Activated CD8-positive, alpha-beta T cell treated with anti-CD3 and anti-CD28 coated beads, Interleukin-2, amount 10 ng/mL, durations not matched to agents 7 days and 5 days (primary cell): Measurements from ENCODE around the gene AGAP1. TPM values are rescaled to one million over a fixed set of nuclear protein-coding genes. Genes with fewer than 3 reads are reported as not detected.

Experiments used
- ATAC-seq: fragments of 150-1000 bp; cut with Tn5 transposase; one replicate; pipeline ENCODE4 v1.10.0; 2021; ENCODE audit warnings: moderate library complexity
- CTCF ChIA-PET: fragments of 350-600 bp; sonication (Branson Sonifier 250); formaldehyde crosslinking; loops from one replicate; lab custom pipeline; 2021; ENCODE audit warnings: antibody characterized with exemption; lab: Charles Lee
- POLR2A ChIA-PET: fragments of 350-600 bp; sonication (Branson Sonifier 250); formaldehyde crosslinking; loops from one replicate; lab custom pipeline; 2021; ENCODE audit warnings: antibody characterized with exemption; lab: Charles Lee
- DNase-seq: peaks from one replicate; pipeline ENCODE4 v3.0.0-alpha.2; 2020
- H3K27ac Mint-ChIP-seq: one replicate; pipeline ENCODE4 v1.8.0; 2021; ENCODE audit warnings: mild to moderate bottlenecking, mixed read lengths
- H3K27me3 Mint-ChIP-seq: one replicate; pipeline ENCODE4 v1.8.0; 2021; ENCODE audit warnings: low read depth, mixed read lengths
- H3K36me3 Mint-ChIP-seq: one replicate; pipeline ENCODE4 v1.8.0; 2021; ENCODE audit warnings: low read depth, mixed read lengths
- H3K4me1 Mint-ChIP-seq: one replicate; pipeline ENCODE4 v1.8.0; 2021; ENCODE audit warnings: low read depth, mixed read lengths
- H3K4me3 Mint-ChIP-seq: one replicate; pipeline ENCODE4 v1.8.0; 2021; ENCODE audit warnings: mild to moderate bottlenecking, mixed read lengths
- H3K9me3 Mint-ChIP-seq: one replicate; pipeline ENCODE4 v1.8.0; 2022; ENCODE audit warnings: mixed read lengths; ENCODE audit not compliant: insufficient read depth
- total RNA-seq, 2 experiments: library from RNA; stranded (reverse); gene quantifications; one replicate each; pipeline ENCODE4 v1.2.3, GENCODE V29; 2021

Gene AGAP1
- total RNA-seq, 2 experiments from 2014 or later, result 0.82 to 1.3 TPM

DNA sequence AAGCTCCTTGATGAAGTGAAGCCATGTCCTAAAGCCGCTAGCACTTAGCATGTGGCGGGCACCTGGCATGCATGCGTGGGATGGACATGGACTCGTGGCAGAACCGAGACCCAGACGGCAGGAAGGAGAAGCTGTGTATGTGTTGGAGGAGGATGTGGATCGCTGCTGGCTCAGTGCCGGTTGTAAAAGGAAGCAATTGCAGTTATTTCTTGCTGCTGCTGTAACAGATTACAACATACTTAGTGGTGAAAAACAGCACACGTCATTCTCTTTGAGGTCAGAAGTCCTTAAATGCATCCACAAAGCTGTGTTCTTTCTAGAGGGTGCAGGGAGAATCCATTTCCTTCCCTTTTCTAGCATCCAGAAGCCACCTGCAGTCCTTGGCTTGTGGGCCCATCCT is 74.6 kb downstream of the AGAP1 start:
- ChIA-PET POLR2A (no interaction called here), CTCF (interaction anchor here (1.8 kb wide), 1 partner anchor 25 kb away, joined by 4 read pairs; no protein-coding TSS in a partner anchor)
- DNase-seq (no peak), ATAC-seq (no peak)
- no peaks in the 10 kb centered on the region for H3K36me3 Mint-ChIP-seq
- H3K4me1 Mint-ChIP-seq, result peaks cover 10% of the 10 kb centered on the region
- no peaks in the 10 kb centered on the region for H3K9me3 Mint-ChIP-seq
- H3K27ac Mint-ChIP-seq, result no peak overlapping the region
- H3K27me3 Mint-ChIP-seq, result peaks cover 2% of the 10 kb centered on the region
- no peak overlapping the region for H3K4me3 Mint-ChIP-seq

DNA sequence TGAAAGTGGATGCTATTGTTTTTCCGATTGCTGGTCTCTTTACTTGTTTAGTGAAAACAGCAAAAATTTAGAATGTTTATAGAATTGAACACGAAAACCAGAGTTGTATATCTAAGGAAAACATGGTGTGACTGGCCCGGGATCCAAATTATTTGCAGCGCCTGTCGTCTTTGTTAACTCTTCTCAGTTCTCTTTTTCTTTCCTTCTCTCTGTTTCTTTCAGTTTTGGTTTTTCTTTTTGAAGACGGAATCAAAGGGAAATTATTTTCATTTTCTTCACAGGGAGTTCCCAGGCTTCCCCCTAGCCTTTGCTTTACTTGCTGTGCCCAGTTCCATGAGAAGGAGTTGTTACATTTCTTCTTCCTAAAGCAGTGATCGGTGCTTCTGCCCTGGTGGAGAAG is 76.0 kb downstream of the AGAP1 start:
- Mint-ChIP-seq H3K4me1 (peaks cover 10% of the 10 kb centered on the region), H3K27me3 (no peaks in the 10 kb centered on the region), H3K27ac (no peak overlapping the region), H3K4me3 (no peak overlapping the region), H3K9me3 (no peaks in the 10 kb centered on the region), H3K36me3 (no peaks in the 10 kb centered on the region)
- no peak for DNase-seq
- ATAC-seq, result no peak
- ChIA-PET POLR2A (no interaction called here), CTCF (no interaction called here)

DNA sequence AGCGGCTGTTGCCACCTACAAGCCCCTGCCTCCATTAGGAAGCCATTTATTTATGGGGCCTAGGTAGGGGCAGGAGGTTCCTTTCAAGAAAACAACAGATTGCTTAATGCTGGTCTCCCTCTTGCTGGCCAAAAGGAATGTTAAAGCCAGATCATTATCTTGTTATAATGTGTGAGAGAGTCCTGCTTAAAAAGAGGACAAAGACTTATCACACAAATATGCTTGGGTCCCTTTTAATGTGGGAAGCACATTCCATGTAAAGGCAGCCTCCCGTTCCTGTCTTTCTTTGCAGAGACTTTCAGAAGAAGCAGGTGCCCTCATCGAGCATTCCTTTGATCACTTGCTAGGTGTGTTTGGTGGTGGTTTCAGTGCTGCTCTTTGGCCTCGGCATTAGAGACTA is 76.4 kb downstream of the AGAP1 start:
- no peak for ATAC-seq
- no peaks in the 10 kb centered on the region for H3K36me3 Mint-ChIP-seq
- CTCF ChIA-PET, result no interaction called here
- H3K4me3 Mint-ChIP-seq, result no peak overlapping the region
- no peak overlapping the region for H3K27ac Mint-ChIP-seq
- POLR2A ChIA-PET, result no interaction called here
- no peak for DNase-seq
- peaks cover 10% of the 10 kb centered on the region for H3K4me1 Mint-ChIP-seq
- H3K27me3 Mint-ChIP-seq, result no peaks in the 10 kb centered on the region
- H3K9me3 Mint-ChIP-seq, result no peaks in the 10 kb centered on the region

- CTCF ChIA-PET, result no interaction called here
- H3K36me3 Mint-ChIP-seq, result no peaks in the 10 kb centered on the region
- H3K27me3 Mint-ChIP-seq, result no peaks in the 10 kb centered on the region
- H3K4me3 Mint-ChIP-seq, result no peak overlapping the region
- POLR2A ChIA-PET, result no interaction called here
- H3K27ac Mint-ChIP-seq, result no peak overlapping the region
- no peaks in the 10 kb centered on the region for H3K9me3 Mint-ChIP-seq
- DNase-seq (no peak), ATAC-seq (no peak)
- H3K4me1 Mint-ChIP-seq, result peaks cover 10% of the 10 kb centered on the region
Observed at GRCh38 chr2:235570966-235571692, 77.3 kb downstream of the AGAP1 start.

DNA sequence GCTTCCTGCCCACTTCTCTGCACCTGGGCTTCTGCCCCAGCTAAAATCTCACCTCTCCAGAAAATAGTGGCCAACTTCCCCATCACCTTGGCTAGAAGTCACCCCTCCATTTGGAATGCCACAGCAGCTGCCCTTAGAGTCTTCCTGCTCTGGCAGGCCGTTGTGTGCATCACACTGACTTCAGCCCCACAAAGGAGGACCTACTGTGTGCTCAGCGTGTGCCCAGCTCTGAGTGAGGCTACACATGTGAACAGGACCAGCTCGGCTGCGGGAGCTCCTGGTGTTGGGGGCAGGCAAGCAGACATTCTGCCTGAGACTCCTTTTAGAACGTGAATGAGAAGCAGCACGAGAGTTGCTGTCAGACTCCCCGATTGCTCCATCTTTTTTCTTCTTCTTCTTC is 78.7 kb downstream of the AGAP1 start:
- Mint-ChIP-seq H3K4me3 (no peak overlapping the region), H3K27me3 (no peaks in the 10 kb centered on the region), H3K4me1 (no peaks in the 10 kb centered on the region), H3K27ac (no peak overlapping the region), H3K36me3 (no peaks in the 10 kb centered on the region), H3K9me3 (no peaks in the 10 kb centered on the region)
- POLR2A ChIA-PET, result no interaction called here
- CTCF ChIA-PET, result no interaction called here
- DNase-seq (no peak), ATAC-seq (no peak)

GRCh38 chr2:235573331-235574221 is 79.7 kb downstream of the AGAP1 start:
- Mint-ChIP-seq H3K4me1 (no peaks in the 10 kb centered on the region), H3K27ac (no peak overlapping the region), H3K4me3 (no peak overlapping the region), H3K9me3 (no peaks in the 10 kb centered on the region), H3K27me3 (no peaks in the 10 kb centered on the region), H3K36me3 (no peaks in the 10 kb centered on the region)
- DNase-seq (no peak), ATAC-seq (no peak)
- ChIA-PET CTCF (no interaction called here), POLR2A (interaction anchor here (0.6 kb wide), 1 partner anchor 1497 kb away, joined by 3 read pairs; no protein-coding TSS in a partner anchor)

DNA sequence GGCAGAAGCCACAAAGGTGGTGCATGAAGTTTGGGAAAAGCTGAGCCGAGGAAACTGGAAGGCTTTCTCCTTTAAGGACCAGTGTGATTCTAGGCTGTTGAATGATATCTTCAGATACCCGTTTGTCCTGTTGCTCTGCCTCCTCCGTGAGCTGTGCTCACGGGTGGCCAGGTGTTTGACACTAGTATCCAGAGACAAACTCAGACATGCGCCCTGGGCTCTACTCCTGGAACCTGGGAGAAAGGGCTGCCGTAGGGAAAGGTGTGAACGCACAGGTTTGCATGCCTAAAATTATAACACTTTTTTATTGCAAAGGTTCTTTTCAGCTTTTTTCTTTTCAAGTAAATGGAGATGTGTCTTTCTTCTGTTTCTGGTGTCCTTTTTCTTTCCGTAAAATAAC is 81.6 kb downstream of the AGAP1 start:
- Mint-ChIP-seq H3K36me3 (no peaks in the 10 kb centered on the region), H3K27me3 (no peaks in the 10 kb centered on the region), H3K9me3 (no peaks in the 10 kb centered on the region), H3K4me1 (no peaks in the 10 kb centered on the region), H3K4me3 (no peak overlapping the region), H3K27ac (no peak overlapping the region)
- no peak for ATAC-seq
- ChIA-PET CTCF (no interaction called here), POLR2A (no interaction called here)
- DNase-seq, result no peak

GRCh38 chr2:235575904-235576303 is 82.1 kb downstream of the AGAP1 start:
- H3K4me3 Mint-ChIP-seq, result no peak overlapping the region
- ATAC-seq (no peak), DNase-seq (no peak)
- no peaks in the 10 kb centered on the region for H3K27me3 Mint-ChIP-seq
- no peaks in the 10 kb centered on the region for H3K4me1 Mint-ChIP-seq
- POLR2A ChIA-PET, result no interaction called here
- no peak overlapping the region for H3K27ac Mint-ChIP-seq
- CTCF ChIA-PET, result no interaction called here
- no peaks in the 10 kb centered on the region for H3K36me3 Mint-ChIP-seq
- H3K9me3 Mint-ChIP-seq, result no peaks in the 10 kb centered on the region

- DNase-seq (no peak), ATAC-seq (no peak)
- H3K36me3 Mint-ChIP-seq, result no peaks in the 10 kb centered on the region
- H3K4me3 Mint-ChIP-seq, result no peak overlapping the region
- H3K27me3 Mint-ChIP-seq, result no peaks in the 10 kb centered on the region
- no peak overlapping the region for H3K27ac Mint-ChIP-seq
- no peaks in the 10 kb centered on the region for H3K9me3 Mint-ChIP-seq
- ChIA-PET CTCF (no interaction called here), POLR2A (no interaction called here)
- H3K4me1 Mint-ChIP-seq, result no peaks in the 10 kb centered on the region
Observed at GRCh38 chr2:235576337-235576910, 82.6 kb downstream of the AGAP1 start.

GRCh38 chr2:235577404-235578330 is 83.8 kb downstream of the AGAP1 start:
- ATAC-seq, result no peak
- DNase-seq, result no peak
- ChIA-PET CTCF (no interaction called here), POLR2A (no interaction called here)
- Mint-ChIP-seq H3K9me3 (no peaks in the 10 kb centered on the region), H3K27ac (no peak overlapping the region), H3K36me3 (no peaks in the 10 kb centered on the region), H3K4me1 (no peaks in the 10 kb centered on the region), H3K4me3 (no peak overlapping the region), H3K27me3 (no peaks in the 10 kb centered on the region)

- DNase-seq (no peak), ATAC-seq (no peak)
- H3K36me3 Mint-ChIP-seq, result no peaks in the 10 kb centered on the region
- no peaks in the 10 kb centered on the region for H3K4me1 Mint-ChIP-seq
- no peaks in the 10 kb centered on the region for H3K27me3 Mint-ChIP-seq
- H3K4me3 Mint-ChIP-seq, result no peak overlapping the region
- no peak overlapping the region for H3K27ac Mint-ChIP-seq
- POLR2A ChIA-PET, result no interaction called here
- CTCF ChIA-PET, result no interaction called here
- no peaks in the 10 kb centered on the region for H3K9me3 Mint-ChIP-seq
Observed at GRCh38 chr2:235579128-235579527, 85.3 kb downstream of the AGAP1 start.
